Skin epidermis (tissue), 12 donors: ENCODE measurements around the gene UXS1.
A peak's percentile ranks its signal among the peaks of the same experiment; 100 is the strongest.

Experiments
- H3K27ac ChIP-seq, 21 experiments: fragments of 200-600 bp; sonication (generic) in 11 of 21; one replicate each; pipeline ENCODE4 v1.5.0; 2020; ENCODE audit warnings: mild to moderate bottlenecking in 3 of 21, inconsistent platforms in 2 of 21, moderate library complexity in 2 of 21
- H3K4me3 ChIP-seq, 7 experiments: fragments of 200-600 bp; sonication (generic) in 2 of 7; one replicate each; pipeline ENCODE4 v1.5.0; 2020; ENCODE audit warnings: inconsistent platforms in 2 of 7, mild to moderate bottlenecking in 2 of 7, moderate library complexity in 1 of 7

Gene UXS1

GRCh38 chr2:106098081-106098480 is 96.0 kb downstream of the UXS1 start:
- peak overlapping the region in 1 of 21 experiments; percentile 15 for H3K27ac ChIP-seq
- H3K4me3 ChIP-seq, result no peak overlapping the region

GRCh38 chr2:106097038-106098000 is 96.8 kb downstream of the UXS1 start:
- H3K4me3 ChIP-seq, result no peak overlapping the region
- H3K27ac ChIP-seq, result peak overlapping the region in 8 of 21 experiments; percentile 11 to 92 (median 70)

- no peak overlapping the region for H3K4me3 ChIP-seq
- peak overlapping the region in 13 of 21 experiments; percentile 21 to 92 (median 70) for H3K27ac ChIP-seq
Measured at GRCh38 chr2:106096299-106097037, 97.6 kb downstream of the UXS1 start.

GRCh38 chr2:106095478-106096298 is 98.4 kb downstream of the UXS1 start:
- peak overlapping the region in 14 of 21 experiments; percentile 22 to 92 (median 67) for H3K27ac ChIP-seq
- no peak overlapping the region for H3K4me3 ChIP-seq

- H3K4me3 ChIP-seq, result no peak overlapping the region
- peak overlapping the region in 10 of 21 experiments; percentile 22 to 92 (median 61) for H3K27ac ChIP-seq
Measured at GRCh38 chr2:106094131-106094841, 99.8 kb downstream of the UXS1 start.

- Histone ChIP-seq H3K4me3 (no peak overlapping the region), H3K27ac (no peak overlapping the region)
Measured at GRCh38 chr2:106090916-106091618, 103.0 kb downstream of the UXS1 start.

- Histone ChIP-seq H3K4me3 (no peak overlapping the region), H3K27ac (peak overlapping the region in 1 of 21 experiments; percentile 38)
Measured at GRCh38 chr2:106089611-106090010, 104.5 kb downstream of the UXS1 start.

- peak overlapping the region in 6 of 21 experiments; percentile 1 to 79 (median 34) for H3K27ac ChIP-seq
- H3K4me3 ChIP-seq, result no peak overlapping the region
Measured at GRCh38 chr2:106085181-106085940, 108.7 kb downstream of the UXS1 start.

GRCh38 chr2:106080959-106081358 is 113.1 kb downstream of the UXS1 start:
- Histone ChIP-seq H3K4me3 (no peak overlapping the region), H3K27ac (no peak overlapping the region)

- Histone ChIP-seq H3K4me3 (no peak overlapping the region), H3K27ac (no peak overlapping the region)
Measured at GRCh38 chr2:106078096-106078495, 116.0 kb downstream of the UXS1 start.

GRCh38 chr2:106076941-106077340 is 117.2 kb downstream of the UXS1 start:
- H3K4me3 ChIP-seq, result no peak overlapping the region
- H3K27ac ChIP-seq, result no peak overlapping the region

- Histone ChIP-seq H3K27ac (no peak overlapping the region), H3K4me3 (no peak overlapping the region)
Measured at GRCh38 chr2:106075048-106075447, 119.1 kb downstream of the UXS1 start.

- no peak overlapping the region for H3K4me3 ChIP-seq
- H3K27ac ChIP-seq, result no peak overlapping the region
Measured at GRCh38 chr2:106073678-106074406, 120.3 kb downstream of the UXS1 start.

GRCh38 chr2:106070181-106070580 is 123.9 kb downstream of the UXS1 start:
- no peak overlapping the region for H3K4me3 ChIP-seq
- H3K27ac ChIP-seq, result no peak overlapping the region

- no peak overlapping the region for H3K27ac ChIP-seq
- H3K4me3 ChIP-seq, result no peak overlapping the region
Measured at GRCh38 chr2:106068451-106068850, 125.7 kb downstream of the UXS1 start.

- Histone ChIP-seq H3K27ac (peak overlapping the region in 1 of 21 experiments; percentile 34), H3K4me3 (peak overlapping the region in 6 of 7 experiments; percentile 13 to 31 (median 26))
Measured at GRCh38 chr2:106065983-106066820, 127.9 kb downstream of the UXS1 start.
